Stimulated activated CD8-positive, alpha-beta memory T cell treated with anti-CD3 and anti-CD28 coated beads, Interleukin-2, amount 100 ng/mL, for 48 hours (primary cell): ENCODE measurements around the gene DNMT3A.
"Not testable (repeated sequence)": the region's sequence is repeated elsewhere in the genome, so short reads cannot be mapped to it uniquely, and the experiment has no call there.

Experiments
- DNase-seq, 2 donors: peaks; one replicate each; pipeline ENCODE4 v3.0.0-alpha.2; 2020; ENCODE audit warnings: low read depth in 2 of 2

Gene DNMT3A

DNA sequence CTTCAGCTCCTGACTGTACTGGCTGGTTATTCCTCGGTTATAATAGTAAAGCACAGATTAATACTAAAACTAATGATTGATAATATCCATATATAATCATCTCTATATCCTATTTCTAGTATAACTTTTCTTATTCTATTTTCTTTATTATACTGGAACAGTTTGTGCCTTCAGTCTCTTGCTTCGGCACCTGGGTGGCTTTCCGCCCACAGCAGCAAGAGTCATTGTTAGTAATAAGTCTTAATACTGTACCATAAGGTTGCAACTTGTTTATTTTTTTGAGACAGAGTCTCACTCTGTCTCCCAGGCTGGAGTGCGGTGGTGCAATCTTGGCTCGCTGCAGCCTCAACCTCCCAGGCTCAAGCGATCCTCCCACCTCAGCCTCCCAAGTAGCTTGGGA lies 130.8 kb downstream of the DNMT3A start:
- DNase-seq = not testable (repeated sequence)

GRCh38 chr2:25207078-25207545 lies 134.6 kb downstream of the DNMT3A start:
- no peak for DNase-seq

DNA sequence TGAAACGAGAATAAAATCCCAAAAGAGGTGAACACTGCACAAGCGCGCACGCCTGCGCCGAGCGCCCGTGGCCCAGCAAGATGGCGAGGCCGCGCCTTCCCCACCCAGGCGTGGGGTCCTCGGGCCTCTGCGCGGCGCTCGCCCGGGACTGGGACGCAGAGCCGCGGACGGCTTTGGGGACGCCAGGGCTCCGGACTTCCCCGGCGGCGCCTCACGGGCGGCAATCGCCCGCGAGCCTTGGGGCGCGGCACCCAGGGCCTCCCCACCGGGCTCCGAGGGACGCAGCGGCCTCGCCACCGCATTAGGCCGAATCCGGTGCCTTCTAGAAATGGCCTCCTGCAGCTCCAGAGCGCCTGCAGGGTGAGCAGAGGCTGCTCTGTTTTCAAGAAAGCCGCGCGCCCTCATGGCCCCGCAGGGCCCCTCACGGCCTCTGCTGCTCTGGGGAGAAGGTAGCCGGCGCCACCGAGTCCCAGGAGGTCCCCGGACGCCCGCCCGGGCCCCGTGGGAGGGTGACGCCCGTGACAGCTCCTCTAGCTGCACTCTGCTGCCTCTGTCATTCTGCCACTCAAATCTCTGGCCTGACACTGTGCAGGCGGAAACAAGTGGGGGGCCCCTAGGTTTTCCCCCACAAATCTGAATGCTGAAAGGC lies 137.4 kb downstream of the DNMT3A start:
- no peak for DNase-seq

DNA sequence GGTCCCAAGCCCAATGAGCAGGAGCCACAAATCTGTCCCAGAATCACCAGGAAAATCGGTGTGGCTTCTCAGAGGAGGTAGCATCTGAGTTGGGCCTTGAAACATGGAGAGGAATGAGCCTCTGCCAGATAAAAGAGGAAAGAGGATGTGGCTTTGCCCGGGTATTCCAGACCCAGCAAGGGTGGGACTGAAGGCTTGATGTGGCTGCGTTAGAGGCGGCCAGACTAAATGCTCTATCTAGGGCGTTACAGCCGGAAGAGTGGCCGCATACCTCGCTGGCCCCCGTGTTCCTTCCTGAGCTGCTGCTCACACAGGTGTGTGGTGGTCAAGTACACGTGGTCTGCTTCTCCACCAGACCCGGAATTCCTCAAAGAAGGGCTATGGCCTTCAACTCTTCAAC lies 139.4 kb downstream of the DNMT3A start:
- no peak for DNase-seq

- DNase-seq = no peak
Observed at GRCh38 chr2:25201794-25202193, 139.9 kb downstream of the DNMT3A start.

DNA sequence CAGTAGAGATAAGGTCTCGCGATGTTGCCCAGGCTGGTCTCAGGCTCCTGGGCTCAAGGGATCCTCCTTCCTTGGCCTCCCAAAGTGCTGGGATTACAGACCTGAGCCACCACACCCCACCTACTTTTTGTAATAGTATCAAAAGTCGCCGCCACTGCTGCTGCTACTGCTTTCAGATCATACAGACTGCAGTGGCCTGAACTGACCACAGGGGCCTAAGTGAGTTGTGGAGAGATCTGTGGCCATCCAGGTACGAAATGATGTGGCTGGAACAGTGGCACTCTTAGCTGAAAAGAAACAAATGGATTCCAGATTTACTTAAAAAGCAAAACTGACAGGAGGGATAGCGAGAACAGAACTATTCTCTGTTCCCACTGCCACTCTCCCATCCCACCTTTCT lies 140.5 kb downstream of the DNMT3A start:
- no peak for DNase-seq

GRCh38 chr2:25198576-25198975 lies 143.1 kb downstream of the DNMT3A start:
- no peak for DNase-seq

- no peak for DNase-seq
Observed at GRCh38 chr2:25198209-25198525, 143.6 kb downstream of the DNMT3A start.

DNA sequence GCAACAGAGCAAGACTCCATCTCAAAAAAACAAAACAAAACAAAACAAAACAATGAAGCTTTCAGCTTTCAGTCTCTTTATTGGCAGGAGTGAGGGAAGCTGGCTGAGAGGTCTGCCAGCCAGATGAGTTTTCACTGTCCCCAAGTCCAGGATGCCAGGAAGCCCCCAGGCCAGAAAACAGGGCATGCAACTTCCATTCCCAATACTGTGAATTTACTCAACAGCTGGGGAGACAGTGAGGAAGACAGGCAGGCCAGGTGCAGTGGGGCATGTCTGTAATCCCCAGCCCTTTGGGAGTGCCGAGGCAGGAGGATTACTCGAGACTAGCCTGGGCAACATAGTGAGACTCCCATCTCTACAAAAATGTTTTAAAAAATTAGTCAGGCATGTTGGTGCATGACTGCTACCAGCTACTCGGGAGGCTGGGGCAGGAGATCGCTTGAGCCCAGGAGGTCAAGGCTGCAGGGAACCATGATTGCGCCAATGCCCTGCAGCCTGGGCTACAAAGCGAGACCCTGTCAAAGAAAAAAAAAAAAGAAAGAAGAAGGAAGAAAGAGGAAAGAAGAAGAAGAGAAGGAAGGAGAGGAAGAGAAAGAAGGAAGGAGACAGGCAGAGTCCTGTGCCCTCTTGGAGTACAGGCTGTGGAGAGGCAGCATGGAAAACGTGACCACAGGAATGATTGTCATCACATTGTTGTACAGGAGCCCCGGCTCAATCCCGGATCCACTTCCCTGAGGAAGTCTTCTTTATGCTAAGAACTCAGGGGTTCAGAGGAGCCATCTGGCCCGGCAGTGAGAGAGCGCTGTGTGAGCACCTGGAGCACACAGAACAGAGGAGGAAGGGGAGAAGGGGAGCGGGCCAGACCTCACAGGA lies 144.2 kb downstream of the DNMT3A start:
- no peak for DNase-seq

DNA sequence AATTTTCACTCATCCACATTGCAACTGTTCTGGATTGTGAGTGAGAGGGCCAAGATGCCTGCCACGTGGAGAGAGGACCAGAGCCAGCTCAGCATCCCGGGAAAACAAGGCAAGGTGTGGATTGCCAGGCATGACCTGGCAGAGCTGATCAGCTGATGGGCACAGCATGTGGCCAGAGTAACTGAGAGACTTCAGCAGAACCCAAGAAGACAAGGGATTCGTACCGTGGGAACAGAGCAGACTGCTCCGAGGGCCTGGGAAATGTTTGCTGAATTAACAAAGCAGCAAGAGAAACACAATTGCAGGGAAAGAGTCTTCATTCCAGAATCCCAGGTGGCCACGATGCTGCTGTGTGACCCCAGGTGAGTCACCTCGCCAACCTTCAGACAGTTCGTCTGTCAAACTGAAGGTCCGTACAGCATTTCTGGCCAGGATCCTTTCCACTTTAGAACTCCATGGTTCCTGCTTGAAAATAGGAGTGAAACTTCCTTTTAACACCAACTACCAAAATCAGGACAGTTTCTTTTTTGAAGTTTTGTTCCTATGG lies 147.1 kb downstream of the DNMT3A start:
- no peak for DNase-seq

DNA sequence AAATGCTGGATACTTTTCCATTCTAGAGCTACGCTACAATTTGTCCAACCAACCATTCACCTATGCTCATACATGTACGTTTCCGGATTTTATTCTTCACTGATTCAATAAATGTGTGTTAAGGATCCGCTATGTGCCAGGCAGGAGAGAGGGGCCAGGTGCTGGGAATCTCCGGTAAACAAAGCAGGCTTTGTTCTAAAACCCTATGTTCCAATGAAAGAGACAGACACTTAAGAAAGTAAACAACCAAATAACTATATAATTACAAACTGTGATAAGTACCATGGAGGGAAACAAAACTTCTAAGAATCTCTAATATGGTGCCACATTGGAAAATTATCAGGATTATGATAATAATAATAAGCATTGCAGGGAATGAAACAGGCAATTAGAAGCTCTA lies 151.2 kb downstream of the DNMT3A start:
- DNase-seq = no peak

DNA sequence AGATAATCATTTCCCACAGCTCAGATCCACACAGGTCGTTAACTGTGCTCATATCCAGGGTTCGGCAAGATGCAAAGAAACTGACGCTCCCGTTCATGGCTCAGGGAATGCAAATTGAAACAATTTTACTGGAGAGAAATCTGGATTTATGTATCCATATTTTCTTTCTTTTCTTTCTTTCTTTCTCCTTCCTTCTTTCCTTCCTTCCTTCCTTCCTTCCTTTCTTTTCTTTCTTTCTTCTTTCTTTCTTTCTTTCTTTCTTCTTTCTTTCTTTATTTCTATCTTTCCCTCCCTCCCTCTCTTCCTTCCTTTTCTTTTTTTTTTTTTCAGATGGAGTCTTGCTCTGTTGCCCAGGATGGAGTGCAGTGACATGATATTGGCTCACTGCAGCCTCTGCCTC lies 153.3 kb downstream of the DNMT3A start:
- no peak for DNase-seq

DNA sequence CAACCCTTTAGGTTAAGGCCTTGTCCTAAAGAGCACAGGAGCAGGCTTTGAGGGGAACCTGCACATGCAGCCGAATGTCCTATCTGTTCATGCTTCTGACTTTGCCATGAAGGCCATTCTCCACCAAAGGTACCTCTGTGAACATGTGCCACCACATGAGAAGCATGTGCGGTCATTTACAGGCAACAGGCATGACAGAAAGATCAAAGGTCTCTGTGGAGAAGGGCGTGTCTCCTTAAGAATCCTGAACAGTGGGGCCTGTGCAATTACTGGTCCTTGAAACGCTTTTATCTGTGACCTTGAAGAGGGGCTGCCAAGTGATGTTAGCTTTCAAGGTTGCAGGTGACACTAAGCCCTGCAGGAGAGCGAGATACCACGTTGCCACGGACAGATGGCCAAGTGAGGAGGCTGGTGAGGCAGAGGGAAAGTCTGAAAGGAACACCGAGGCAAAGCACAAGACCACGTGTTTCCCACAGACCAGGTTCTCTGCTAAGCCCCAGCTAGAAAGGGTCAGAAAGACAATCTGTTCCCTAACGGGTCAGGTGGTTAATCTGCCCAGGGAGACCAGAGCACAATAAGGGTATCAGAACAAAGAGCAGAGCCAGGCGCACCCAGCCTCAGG lies 153.9 kb downstream of the DNMT3A start:
- no peak for DNase-seq

DNA sequence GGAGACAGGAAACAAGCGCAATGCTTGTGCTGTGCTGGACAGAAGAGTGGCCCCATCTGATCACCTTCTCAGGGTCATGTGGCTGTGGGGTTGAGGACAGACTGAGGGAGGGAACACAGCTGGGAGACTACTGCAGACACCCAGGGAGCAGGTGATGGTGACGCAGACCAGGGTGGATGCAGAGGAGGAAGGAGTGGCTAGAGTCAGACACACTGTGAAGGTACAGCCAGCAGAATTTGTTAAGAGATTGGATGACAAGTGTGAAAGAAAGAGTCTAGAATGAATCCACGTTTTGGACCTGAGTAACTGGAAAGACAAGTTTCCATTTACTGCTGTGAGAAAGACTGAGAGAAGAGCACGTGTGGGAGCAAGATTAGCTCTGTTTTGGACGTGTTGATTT lies 157.5 kb downstream of the DNMT3A start:
- no peak for DNase-seq

- DNase-seq = no peak
Observed at GRCh38 chr2:25178976-25179375, 162.7 kb downstream of the DNMT3A start.
